MM.1S (cell line): Measurements from ENCODE around the gene TEX44.

Experiments used
- CTCF ChIP-seq: fragments of 300-600 bp; sonication (generic); IDR thresholded peaks from 2 replicates; pipeline ENCODE4 v1.5.1; 2016; ENCODE audit warnings: antibody characterized with exemption, low read length, mixed read lengths
- EZH2phosphoT487 ChIP-seq: fragments of 300-600 bp; sonication (generic); IDR thresholded peaks from 2 replicates; pipeline ENCODE4 v1.6.1; 2018; ENCODE audit warnings: antibody characterized with exemption, low read length

DNA sequence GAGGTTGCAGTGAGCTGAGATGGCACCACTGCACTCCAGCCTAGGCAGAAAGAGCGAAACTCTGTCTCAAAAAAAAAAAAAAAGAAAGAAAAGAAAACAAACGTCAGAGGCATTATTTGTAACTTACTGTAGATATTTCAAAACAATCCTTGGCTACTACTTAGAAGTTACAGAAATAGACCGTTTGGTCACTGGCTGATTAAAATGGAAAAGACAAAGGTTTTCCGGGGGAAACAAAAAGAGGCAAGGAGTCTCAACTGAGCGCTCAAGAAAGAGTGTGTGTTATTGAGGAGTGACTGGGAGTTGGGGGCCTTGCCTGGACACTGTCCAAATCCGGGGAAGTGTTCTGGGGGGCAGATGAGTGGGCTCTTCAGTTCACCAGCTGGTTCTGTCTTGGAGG lies 47.6 kb downstream of the TEX44 start:
- TF ChIP-seq EZH2phosphoT487 (no peak), CTCF (no peak)
